GM19043 (cell line): Measurements from ENCODE around the gene PPP1R1B.

Experiments
- ATAC-seq: cut with Tn5 transposase; IDR thresholded peaks from one replicate; pipeline ENCODE4 v1.9.1; 2021; ENCODE audit warnings: low read depth; ENCODE audit not compliant: unreplicated experiment

Gene PPP1R1B

GRCh38 chr17:39614545-39615157 is 12.1 kb upstream of the PPP1R1B start:
- no peak for ATAC-seq

GRCh38 chr17:39615434-39615833 is 11.3 kb upstream of the PPP1R1B start:
- no peak for ATAC-seq

GRCh38 chr17:39617100-39617445 is 9.7 kb upstream of the PPP1R1B start:
- no peak for ATAC-seq

- ATAC-seq, result no peak
Observed at GRCh38 chr17:39617446-39618245, 9.1 kb upstream of the PPP1R1B start.

GRCh38 chr17:39618246-39618913 is 8.4 kb upstream of the PPP1R1B start:
- no peak for ATAC-seq

GRCh38 chr17:39618956-39619785 is 7.6 kb upstream of the PPP1R1B start:
- no peak for ATAC-seq

- no peak for ATAC-seq
Observed at GRCh38 chr17:39619786-39620101, 7.0 kb upstream of the PPP1R1B start.

GRCh38 chr17:39621523-39622379 is 5.0 kb upstream of the PPP1R1B start:
- peak; percentile 54 for ATAC-seq

GRCh38 chr17:39622380-39623006 is 4.3 kb upstream of the PPP1R1B start:
- no peak for ATAC-seq

GRCh38 chr17:39623356-39623950 is 3.3 kb upstream of the PPP1R1B start:
- no peak for ATAC-seq

GRCh38 chr17:39624313-39624712 is 2.4 kb upstream of the PPP1R1B start:
- ATAC-seq, result no peak

- ATAC-seq, result no peak
Observed at GRCh38 chr17:39625198-39625785, 1.5 kb upstream of the PPP1R1B start.

- no peak for ATAC-seq
Observed at GRCh38 chr17:39627047-39627711, 427 bp downstream of the PPP1R1B start.

GRCh38 chr17:39627712-39628516 is 1.2 kb downstream of the PPP1R1B start:
- no peak for ATAC-seq

- ATAC-seq, result no peak
Observed at GRCh38 chr17:39628655-39629493, 2.1 kb downstream of the PPP1R1B start.

- no peak for ATAC-seq
Observed at GRCh38 chr17:39629494-39629880, 2.7 kb downstream of the PPP1R1B start.

GRCh38 chr17:39629898-39630297 is 3.1 kb downstream of the PPP1R1B start:
- ATAC-seq, result no peak
